ENCODE data around the gene ZNF213.
A peak's percentile ranks its signal among the peaks of the same experiment; 100 is the strongest.

- TF ChIP-seq POLR2A (IDR thresholded peaks at IDR 0.05) (peak in 1 of 2 donors; percentile 25), CTCF (IDR thresholded peaks at IDR 0.05) (no peak)
Observed at GRCh38 chr16:3135126-3135715, 392 bp downstream of the ZNF213 start.

Measured in adrenal gland (tissue), 5 donors.